Heart right ventricle (tissue), 16 donors: ENCODE data around the gene CD300LF. TPM values are rescaled to one million over a fixed set of nuclear protein-coding genes. Genes with fewer than 3 reads are reported as not detected.

Experiments used
- ATAC-seq, 8 donors: fragments of 200-7000 bp; cut with Tn5 transposase; one replicate each; pipeline ENCODE4 v1.9.1; 2020; ENCODE audit warnings: mild to moderate bottlenecking in 8 of 8, moderate library complexity in 8 of 8, moderate number of reproducible peaks in 1 of 8
- DNase-seq, 2 donors: peaks; one replicate each; pipeline ENCODE4 v3.0.0-alpha.2; 2020
- H3K27ac ChIP-seq, 10 donors: fragments of 200-600 bp; sonication (generic) in 2 of 10; one replicate each; pipeline versions ENCODE4 v1.5.0 to v1.8.0; 2020 to 2022; ENCODE audit warnings: mild to moderate bottlenecking in 3 of 10
- H3K27me3 ChIP-seq, 7 donors: fragments of 200-600 bp; one replicate each; pipeline ENCODE4 v1.8.0; 2021 to 2022; ENCODE audit warnings: mild to moderate bottlenecking in 2 of 7
- H3K36me3 ChIP-seq, 9 donors: fragments of 200-600 bp; sonication (generic) in 1 of 9; one replicate each; pipeline versions ENCODE4 v1.5.0 to v1.8.0; 2020 to 2022; ENCODE audit warnings: mild to moderate bottlenecking in 2 of 9
- H3K4me1 ChIP-seq, 9 donors: fragments of 200-600 bp; sonication (generic) in 1 of 9; one replicate each; pipeline versions ENCODE4 v1.5.0 to v1.8.0; 2020 to 2022; ENCODE audit warnings: mild to moderate bottlenecking in 4 of 9
- H3K4me3 ChIP-seq, 10 donors: fragments of 200-600 bp; sonication (generic) in 2 of 10; one replicate each; pipeline versions ENCODE4 v1.5.0 to v1.8.0; 2020 to 2022; ENCODE audit warnings: mild to moderate bottlenecking in 7 of 10, moderate library complexity in 2 of 10
- H3K9me3 ChIP-seq, 11 donors: fragments of 200-600 bp in 10 of 11; sonication (generic) in 2 of 11; one replicate each; pipeline versions ENCODE4 v1.5.0 to v1.8.0; 2013 to 2022; ENCODE audit warnings: mild to moderate bottlenecking in 2 of 11, control low read depth in 1 of 11, moderate library complexity in 1 of 11
- WGBS, 2 donors: extraction: QIAGEN DNeasy Blood & Tissue Kit; methylation state at CpG; one replicate each; pipeline ENCODE4 v1.1.7; 2013; ENCODE audit warnings: inconsistent platforms in 1 of 2; 5-methylcytosine and 5-hydroxymethylcytosine counted together
- intact Hi-C, 10 donors: fragments of 100-400 bp; cut with DNase I; formaldehyde crosslinking; loops; one replicate each; pipeline versions ENCODE4 v1.11.1 to v1.14.2; 2022
- polyA plus RNA-seq, 2 donors: library from polyadenylated mRNA; stranded (reverse); fragments of 200-250 nt; gene quantifications; one replicate each; pipeline ENCODE4 v1.2.3, GENCODE V29; 2013
- total RNA-seq, 10 donors: library from RNA; stranded (reverse); fragmentation: NEBNext Ultra II Directional in 3 of 10; extraction: Animal tissue kit (Norgen Biotek cat#: 25700) in 3 of 10; gene quantifications; one replicate each; pipeline versions ENCODE4 v1.2.1 to v1.2.4, GENCODE V29; 2021 to 2023
- TF ChIP-seq, protein P1 (sequence below), 9 donors: fragments of 200-600 bp; sonication (generic) in 2 of 9; IDR thresholded peaks; one replicate each; pipeline versions ENCODE4 v1.5.0 to v1.8.0; 2021 to 2022; ENCODE audit warnings: antibody characterized with exemption in 9 of 9, mild to moderate bottlenecking in 5 of 9, moderate library complexity in 1 of 9
- donor health status: Arrhythmogenic right ventricular cardiomyopathy.
- donor health status: ischemic (EF 13 %, LVEDD 7.1; RV severe dilation, severe dysfunction).
- donor health status: healthy with polysubstance abuse.
- donor health status: DM: no; HTN: yes; CAD: no.
- donor health status: DM: no; HTN: no; CAD: no.
- donor health status: ischemic (EF 25% LVEDD 6.9; RV normal size, moderate dysfunction).
- donor health status: ischemic (EF 25% LVEDD 5.7; RV mildly dilated, moderate dysfunction).
- donor health status: healthy.
- donor health status: DM: yes; HTN: yes; CAD: no.
- donor health status: Ischemic cardiomyopathy.
- donor health status: ischemic (EF 35%, LVEDD 5.7; RV mildly dilated, moderate dysfunction).
- donor health status: nonischemic (EF 11% LVEDD 7.7; RV severe dilation, severe dysfunction).
- donor health status: DM: yes; HTN: yes; CAD: no.
- donor health status: PGD.
- donor health status: ischemic (EF 29% LVEDD 5.4; RV normal size, mild dysfunction).
- donor health status: nonischemic (EF 23%, LVEDD 6.1; RV moderate dilation, normal function).

The CD300LF gene
- total and polyA plus RNA-seq, 12 donors = 0.13 to 4.5 (median 0.34) TPM; not detected in 3

- Histone ChIP-seq H3K9me3 (no peaks in the 10 kb centered on the region), H3K4me1 (peaks cover 0 to 4% (median 0%) of the 10 kb centered on the region in 9 donors), H3K27me3 (peaks cover 5 to 84% (median 49%) of the 10 kb centered on the region in 7 donors), H3K36me3 (no peaks in the 10 kb centered on the region), H3K27ac (no peak overlapping the region), H3K4me3 (no peak overlapping the region)
- ATAC-seq = no peak
- WGBS, 2 donors = 77 to 83% methylated on average over 6 of the region's 6 CpGs
- DNase-seq = no peak
- TF ChIP-seq, protein P1, sequence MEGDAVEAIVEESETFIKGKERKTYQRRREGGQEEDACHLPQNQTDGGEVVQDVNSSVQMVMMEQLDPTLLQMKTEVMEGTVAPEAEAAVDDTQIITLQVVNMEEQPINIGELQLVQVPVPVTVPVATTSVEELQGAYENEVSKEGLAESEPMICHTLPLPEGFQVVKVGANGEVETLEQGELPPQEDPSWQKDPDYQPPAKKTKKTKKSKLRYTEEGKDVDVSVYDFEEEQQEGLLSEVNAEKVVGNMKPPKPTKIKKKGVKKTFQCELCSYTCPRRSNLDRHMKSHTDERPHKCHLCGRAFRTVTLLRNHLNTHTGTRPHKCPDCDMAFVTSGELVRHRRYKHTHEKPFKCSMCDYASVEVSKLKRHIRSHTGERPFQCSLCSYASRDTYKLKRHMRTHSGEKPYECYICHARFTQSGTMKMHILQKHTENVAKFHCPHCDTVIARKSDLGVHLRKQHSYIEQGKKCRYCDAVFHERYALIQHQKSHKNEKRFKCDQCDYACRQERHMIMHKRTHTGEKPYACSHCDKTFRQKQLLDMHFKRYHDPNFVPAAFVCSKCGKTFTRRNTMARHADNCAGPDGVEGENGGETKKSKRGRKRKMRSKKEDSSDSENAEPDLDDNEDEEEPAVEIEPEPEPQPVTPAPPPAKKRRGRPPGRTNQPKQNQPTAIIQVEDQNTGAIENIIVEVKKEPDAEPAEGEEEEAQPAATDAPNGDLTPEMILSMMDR (IDR thresholded peaks at IDR 0.05) = no peak
- intact Hi-C loops = loop anchor here in 8 of 10 donors (5.0 to 10.0 kb wide), 4 partner anchors 76 to 206 kb away; partner anchors contain the start of gene RAB37 (in 5 of the 8)
These were observed 54.1 kb downstream of the CD300LF start for GRCh38 chr17:74658620-74659019.

GRCh38 chr17:74654742-74655141 is 58.0 kb downstream of the CD300LF start:
- DNase-seq (no peak), ATAC-seq (no peak)
- Histone ChIP-seq H3K27ac (no peak overlapping the region), H3K27me3 (peaks cover 5 to 87% (median 68%) of the 10 kb centered on the region in 7 donors), H3K36me3 (no peaks in the 10 kb centered on the region), H3K9me3 (no peaks in the 10 kb centered on the region), H3K4me3 (no peak overlapping the region), H3K4me1 (peaks cover 0 to 4% (median 0%) of the 10 kb centered on the region in 9 donors)
- intact Hi-C loops = loop anchor here in 8 of 10 donors (5.0 to 10.0 kb wide), 4 partner anchors 80 to 210 kb away; partner anchors contain the start of gene RAB37 (in 5 of the 8)
- WGBS, 2 donors = 52 to 55% methylated on average over 5 of the region's 5 CpGs
- TF ChIP-seq, protein P1 (IDR thresholded peaks at IDR 0.05) = no peak

DNA sequence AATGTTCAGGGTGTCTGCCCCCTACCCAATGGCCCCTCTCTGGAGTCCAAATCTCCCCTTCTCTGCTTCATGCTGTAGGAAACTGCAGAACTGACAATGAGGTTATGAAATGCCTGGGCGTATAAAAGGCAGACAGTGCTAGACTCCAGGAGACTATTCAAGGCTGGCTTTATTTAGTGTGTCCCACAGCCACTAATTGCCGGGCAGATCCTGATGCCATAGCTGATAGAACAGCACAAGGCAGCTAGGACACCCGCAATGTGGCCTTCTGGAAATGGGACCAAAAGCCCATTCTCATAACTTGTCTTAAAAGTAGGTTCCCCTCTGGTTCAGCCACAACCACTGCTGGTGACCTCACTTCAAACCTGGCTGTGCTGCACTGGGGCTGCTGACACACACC is 60.7 kb downstream of the CD300LF start:
- peaks cover 0 to 5% (median 0%) of the 10 kb centered on the region in 9 donors for H3K4me1 ChIP-seq
- H3K27me3 ChIP-seq = peaks cover 0 to 85% (median 58%) of the 10 kb centered on the region in 7 donors
- H3K9me3 ChIP-seq = no peaks in the 10 kb centered on the region
- TF ChIP-seq, protein P1 (IDR thresholded peaks at IDR 0.05) = no peak
- H3K4me3 ChIP-seq = no peak overlapping the region
- no peaks in the 10 kb centered on the region for H3K36me3 ChIP-seq
- 82 to 83% methylated on average over 3 of the region's 3 CpGs for WGBS, 2 donors
- no peak for ATAC-seq
- no peak for DNase-seq
- intact Hi-C loops = loop anchor here in 6 of 10 donors (10.0 kb wide), 2 partner anchors 83 to 213 kb away; partner anchors contain the start of gene RAB37 (in 1 of the 6)
- H3K27ac ChIP-seq = no peak overlapping the region

DNA sequence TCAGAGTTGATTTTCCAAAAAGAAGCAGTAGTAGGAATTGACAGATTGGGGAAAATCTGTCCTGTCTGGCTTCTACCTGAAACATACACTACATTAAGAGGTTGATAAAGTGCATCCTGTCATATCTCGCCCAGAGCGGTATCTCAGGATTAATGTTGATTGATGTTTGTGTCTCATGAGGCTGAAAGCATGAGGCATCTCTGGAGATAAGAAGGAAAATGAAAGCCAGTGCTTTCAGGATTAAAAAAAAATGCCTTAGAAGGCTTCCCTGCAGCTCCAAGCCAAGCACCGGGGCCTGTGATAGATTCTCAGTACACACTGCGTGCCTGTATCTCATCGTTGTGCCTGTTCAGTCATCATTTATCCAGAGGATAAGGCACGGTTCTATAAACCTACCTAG is 62.8 kb downstream of the CD300LF start:
- TF ChIP-seq, protein P1 (IDR thresholded peaks at IDR 0.05) = no peak
- intact Hi-C loops = loop anchor here in 6 of 10 donors (10.0 kb wide), 2 partner anchors 85 to 215 kb away; partner anchors contain the start of gene RAB37 (in 1 of the 6)
- no peak for DNase-seq
- no peak overlapping the region for H3K27ac ChIP-seq
- no peak for ATAC-seq
- H3K4me1 ChIP-seq = peaks cover 0 to 5% (median 0%) of the 10 kb centered on the region in 9 donors
- no peaks in the 10 kb centered on the region for H3K9me3 ChIP-seq
- H3K4me3 ChIP-seq = no peak overlapping the region
- H3K36me3 ChIP-seq = no peaks in the 10 kb centered on the region
- H3K27me3 ChIP-seq = peaks cover 0 to 83% (median 68%) of the 10 kb centered on the region in 7 donors
- WGBS, 2 donors = 28 to 29% methylated on average over 6 of the region's 6 CpGs
